Measurements from ENCODE around the gene AGER.

GRCh38 chr6:32146687-32147086, 37.4 kb downstream of the AGER start:
- TF ChIP-seq CSDC2 (CRISPR knock-in tag; IDR thresholded peaks at IDR 0.05) = no peak
- TF ChIP-seq ZNF8 (CRISPR knock-in tag; IDR thresholded peaks at IDR 0.05) = no peak
- TF ChIP-seq CSRNP3 (CRISPR knock-in tag; IDR thresholded peaks at IDR 0.05) = no peak
- TF ChIP-seq PATZ1 (CRISPR knock-in tag; IDR thresholded peaks at IDR 0.05; ENCODE audit: borderline replicate concordance) = no peak
- no peak for TF ChIP-seq ARNTL (CRISPR knock-in tag; IDR thresholded peaks at IDR 0.05; ENCODE audit: borderline replicate concordance, low read depth)
- no peak for TF ChIP-seq TOX (CRISPR knock-in tag; IDR thresholded peaks at IDR 0.05; ENCODE audit: borderline replicate concordance)
- no peak for TF ChIP-seq ZFP3 (CRISPR knock-in tag; IDR thresholded peaks at IDR 0.05)
- no peak for TF ChIP-seq TCF4 (CRISPR knock-in tag; IDR thresholded peaks at IDR 0.05; ENCODE audit: borderline replicate concordance)
- no peak for TF ChIP-seq RARB (CRISPR knock-in tag; IDR thresholded peaks at IDR 0.05)
- no peak for TF ChIP-seq ZC3H10 (CRISPR knock-in tag; IDR thresholded peaks at IDR 0.05)
